K562 (cell line): ENCODE data around the gene PKD1. TPM values are rescaled to one million over a fixed set of nuclear protein-coding genes. Genes with fewer than 3 reads are reported as not detected.

Source experiments
- GABPB1 ChIP-seq: sonication (generic); formaldehyde crosslinking; IDR thresholded peaks from 2 replicates; pipeline ENCODE4 v1.8.0; 2022; ENCODE audit warnings: mild to moderate bottlenecking, missing genetic modification reagents
- JUN ChIP-seq, 2 experiments: sonication (generic) in 1 of 2; formaldehyde crosslinking in 1 of 2; IDR thresholded peaks; 2 replicates each; pipeline versions ENCODE4 v1.6.1 to v1.8.0; 2012 to 2022; ENCODE audit warnings: borderline replicate concordance in 2 of 2, mild to moderate bottlenecking in 2 of 2, improper control_type of control experiment in 1 of 2, low read depth in 1 of 2, low read length in 1 of 2, missing genetic modification reagents in 1 of 2
- polyA plus RNA-seq, 8 experiments: library from polyadenylated mRNA; depleted of rRNA in 4 of 8; stranded (reverse) in 5 of 8; unstranded in 3 of 8; fragments of >200 nt; fragmentation: Nextera tagmentation in 2 of 8; fragmentation: Illumina TruSeq in 1 of 8; extraction: Ambion mirVana in 2 of 8; extraction: Trizol in 1 of 8; gene quantifications; 2 replicates each; pipeline versions ENCODE4 v1.2.1 to v1.2.3, GENCODE V29; 2011 to 2014; ENCODE audit warnings: inconsistent platforms in 1 of 8, missing spikeins in 1 of 8
- total RNA-seq, 7 experiments: library from RNA; depleted of rRNA in 6 of 7; stranded (reverse); fragments of >200 nt in 6 of 7; fragmentation: Illumina TruSeq in 2 of 7; extraction: Trizol in 2 of 7; gene quantifications; 2 replicates each; pipeline versions ENCODE4 v1.2.1 to v1.2.3, GENCODE V29; 2011 to 2021; ENCODE audit warnings: low replicate concordance in 1 of 7
- TF ChIP-seq, protein P1 (sequence below): sonication (generic); formaldehyde crosslinking; IDR thresholded peaks from 2 replicates; pipeline ENCODE4 v1.8.0; 2022; ENCODE audit warnings: mild to moderate bottlenecking, missing genetic modification reagents
- TF ChIP-seq, protein P2 (sequence below): fragments of 250-450 bp; sonication (Bioruptor Pico); IDR thresholded peaks from 2 replicates; pipeline ENCODE4 v1.8.0; 2021; ENCODE audit warnings: mild to moderate bottlenecking, moderate library complexity
- TF ChIP-seq, protein P3 (sequence below): fragments of 200-800 bp; sonication (Bioruptor generic); IDR thresholded peaks from 2 replicates; pipeline ENCODE4 v1.6.1; 2017; ENCODE audit warnings: missing genetic modification characterization, missing compliant biosample characterization
- TF ChIP-seq, protein P4 (sequence below), 2 experiments: fragments of 450-650 bp in 1 of 2; sonication (generic) in 1 of 2; formaldehyde crosslinking in 1 of 2; IDR thresholded peaks; 2 replicates each; pipeline versions ENCODE4 v1.7.1 to v1.9.0; 2016 to 2022; ENCODE audit warnings: inconsistent platforms in 1 of 2, mild to moderate bottlenecking in 1 of 2, missing genetic modification reagents in 1 of 2

The PKD1 gene
- total and polyA plus RNA-seq, 9 of the 15 experiments (the other 6 are each of a cell fraction or from before 2014, with no cell fraction given), result 0.23 to 93.5 (median 12.6) TPM

DNA sequence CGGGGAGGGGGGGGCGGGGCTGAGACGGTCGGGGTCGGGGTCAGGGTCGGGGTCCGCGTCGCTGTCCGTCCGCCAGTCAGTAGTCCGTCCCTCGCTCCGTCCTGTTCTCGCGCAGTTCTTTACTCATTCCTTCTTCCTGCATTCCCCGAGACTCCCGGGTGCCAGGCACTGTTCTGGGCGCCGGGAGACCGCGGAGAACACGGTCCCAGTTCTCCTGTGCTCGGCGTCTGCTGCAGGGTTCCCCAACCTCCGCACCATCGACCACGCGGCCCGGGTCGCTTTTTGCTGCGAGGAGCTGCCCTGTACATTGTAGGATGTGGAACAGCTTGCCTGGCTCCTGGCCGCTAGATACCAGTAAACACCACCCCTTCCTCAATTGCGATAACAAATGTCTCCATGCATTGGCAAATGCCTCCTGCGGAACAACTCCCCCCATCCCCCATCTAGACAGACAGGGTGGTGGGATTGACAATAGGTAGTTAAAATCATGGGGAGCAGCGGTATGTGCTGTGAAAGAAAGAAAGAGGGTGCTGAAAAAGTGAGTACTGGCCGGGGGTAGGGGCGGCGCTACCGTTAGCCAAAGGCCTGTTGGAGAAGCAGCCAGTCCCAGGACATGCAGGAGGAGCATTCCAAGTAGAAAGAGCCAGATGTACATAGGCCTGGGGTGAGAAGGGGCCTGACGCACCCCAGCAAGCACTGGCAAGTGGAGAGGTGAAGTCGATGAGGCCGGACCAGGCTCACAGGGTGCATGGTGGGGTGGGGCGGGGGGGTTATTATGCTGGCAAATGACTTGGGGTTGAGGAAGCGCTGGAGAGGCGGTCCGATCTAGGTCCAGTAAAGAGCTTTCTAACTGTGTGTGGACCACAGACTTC, 20.5 kb upstream of the PKD1 start (continued):
- TF ChIP-seq, protein P1, sequence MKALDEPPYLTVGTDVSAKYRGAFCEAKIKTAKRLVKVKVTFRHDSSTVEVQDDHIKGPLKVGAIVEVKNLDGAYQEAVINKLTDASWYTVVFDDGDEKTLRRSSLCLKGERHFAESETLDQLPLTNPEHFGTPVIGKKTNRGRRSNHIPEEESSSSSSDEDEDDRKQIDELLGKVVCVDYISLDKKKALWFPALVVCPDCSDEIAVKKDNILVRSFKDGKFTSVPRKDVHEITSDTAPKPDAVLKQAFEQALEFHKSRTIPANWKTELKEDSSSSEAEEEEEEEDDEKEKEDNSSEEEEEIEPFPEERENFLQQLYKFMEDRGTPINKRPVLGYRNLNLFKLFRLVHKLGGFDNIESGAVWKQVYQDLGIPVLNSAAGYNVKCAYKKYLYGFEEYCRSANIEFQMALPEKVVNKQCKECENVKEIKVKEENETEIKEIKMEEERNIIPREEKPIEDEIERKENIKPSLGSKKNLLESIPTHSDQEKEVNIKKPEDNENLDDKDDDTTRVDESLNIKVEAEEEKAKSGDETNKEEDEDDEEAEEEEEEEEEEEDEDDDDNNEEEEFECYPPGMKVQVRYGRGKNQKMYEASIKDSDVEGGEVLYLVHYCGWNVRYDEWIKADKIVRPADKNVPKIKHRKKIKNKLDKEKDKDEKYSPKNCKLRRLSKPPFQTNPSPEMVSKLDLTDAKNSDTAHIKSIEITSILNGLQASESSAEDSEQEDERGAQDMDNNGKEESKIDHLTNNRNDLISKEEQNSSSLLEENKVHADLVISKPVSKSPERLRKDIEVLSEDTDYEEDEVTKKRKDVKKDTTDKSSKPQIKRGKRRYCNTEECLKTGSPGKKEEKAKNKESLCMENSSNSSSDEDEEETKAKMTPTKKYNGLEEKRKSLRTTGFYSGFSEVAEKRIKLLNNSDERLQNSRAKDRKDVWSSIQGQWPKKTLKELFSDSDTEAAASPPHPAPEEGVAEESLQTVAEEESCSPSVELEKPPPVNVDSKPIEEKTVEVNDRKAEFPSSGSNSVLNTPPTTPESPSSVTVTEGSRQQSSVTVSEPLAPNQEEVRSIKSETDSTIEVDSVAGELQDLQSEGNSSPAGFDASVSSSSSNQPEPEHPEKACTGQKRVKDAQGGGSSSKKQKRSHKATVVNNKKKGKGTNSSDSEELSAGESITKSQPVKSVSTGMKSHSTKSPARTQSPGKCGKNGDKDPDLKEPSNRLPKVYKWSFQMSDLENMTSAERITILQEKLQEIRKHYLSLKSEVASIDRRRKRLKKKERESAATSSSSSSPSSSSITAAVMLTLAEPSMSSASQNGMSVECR (CRISPR knock-in tag), result peak; percentile 59; the same call in 1 of the 2 replicates
- TF ChIP-seq, protein P2, sequence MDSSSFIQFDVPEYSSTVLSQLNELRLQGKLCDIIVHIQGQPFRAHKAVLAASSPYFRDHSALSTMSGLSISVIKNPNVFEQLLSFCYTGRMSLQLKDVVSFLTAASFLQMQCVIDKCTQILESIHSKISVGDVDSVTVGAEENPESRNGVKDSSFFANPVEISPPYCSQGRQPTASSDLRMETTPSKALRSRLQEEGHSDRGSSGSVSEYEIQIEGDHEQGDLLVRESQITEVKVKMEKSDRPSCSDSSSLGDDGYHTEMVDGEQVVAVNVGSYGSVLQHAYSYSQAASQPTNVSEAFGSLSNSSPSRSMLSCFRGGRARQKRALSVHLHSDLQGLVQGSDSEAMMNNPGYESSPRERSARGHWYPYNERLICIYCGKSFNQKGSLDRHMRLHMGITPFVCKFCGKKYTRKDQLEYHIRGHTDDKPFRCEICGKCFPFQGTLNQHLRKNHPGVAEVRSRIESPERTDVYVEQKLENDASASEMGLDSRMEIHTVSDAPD, result no peak
- no peak for TF ChIP-seq GABPB1 (CRISPR knock-in tag)
- TF ChIP-seq, protein P3, sequence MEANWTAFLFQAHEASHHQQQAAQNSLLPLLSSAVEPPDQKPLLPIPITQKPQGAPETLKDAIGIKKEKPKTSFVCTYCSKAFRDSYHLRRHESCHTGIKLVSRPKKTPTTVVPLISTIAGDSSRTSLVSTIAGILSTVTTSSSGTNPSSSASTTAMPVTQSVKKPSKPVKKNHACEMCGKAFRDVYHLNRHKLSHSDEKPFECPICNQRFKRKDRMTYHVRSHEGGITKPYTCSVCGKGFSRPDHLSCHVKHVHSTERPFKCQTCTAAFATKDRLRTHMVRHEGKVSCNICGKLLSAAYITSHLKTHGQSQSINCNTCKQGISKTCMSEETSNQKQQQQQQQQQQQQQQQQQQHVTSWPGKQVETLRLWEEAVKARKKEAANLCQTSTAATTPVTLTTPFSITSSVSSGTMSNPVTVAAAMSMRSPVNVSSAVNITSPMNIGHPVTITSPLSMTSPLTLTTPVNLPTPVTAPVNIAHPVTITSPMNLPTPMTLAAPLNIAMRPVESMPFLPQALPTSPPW, result peak; percentile 50
- no peak for TF ChIP-seq JUN (IDR thresholded peaks at IDR 0.05; ENCODE audit: borderline replicate concordance, low read depth, low read length)
- 0 out of 2 replicates have a peak, but pooled peaks have one; percentile 28 for TF ChIP-seq JUN (CRISPR knock-in tag; IDR thresholded peaks at IDR 0.05; ENCODE audit: borderline replicate concordance)
- TF ChIP-seq, protein P4, sequence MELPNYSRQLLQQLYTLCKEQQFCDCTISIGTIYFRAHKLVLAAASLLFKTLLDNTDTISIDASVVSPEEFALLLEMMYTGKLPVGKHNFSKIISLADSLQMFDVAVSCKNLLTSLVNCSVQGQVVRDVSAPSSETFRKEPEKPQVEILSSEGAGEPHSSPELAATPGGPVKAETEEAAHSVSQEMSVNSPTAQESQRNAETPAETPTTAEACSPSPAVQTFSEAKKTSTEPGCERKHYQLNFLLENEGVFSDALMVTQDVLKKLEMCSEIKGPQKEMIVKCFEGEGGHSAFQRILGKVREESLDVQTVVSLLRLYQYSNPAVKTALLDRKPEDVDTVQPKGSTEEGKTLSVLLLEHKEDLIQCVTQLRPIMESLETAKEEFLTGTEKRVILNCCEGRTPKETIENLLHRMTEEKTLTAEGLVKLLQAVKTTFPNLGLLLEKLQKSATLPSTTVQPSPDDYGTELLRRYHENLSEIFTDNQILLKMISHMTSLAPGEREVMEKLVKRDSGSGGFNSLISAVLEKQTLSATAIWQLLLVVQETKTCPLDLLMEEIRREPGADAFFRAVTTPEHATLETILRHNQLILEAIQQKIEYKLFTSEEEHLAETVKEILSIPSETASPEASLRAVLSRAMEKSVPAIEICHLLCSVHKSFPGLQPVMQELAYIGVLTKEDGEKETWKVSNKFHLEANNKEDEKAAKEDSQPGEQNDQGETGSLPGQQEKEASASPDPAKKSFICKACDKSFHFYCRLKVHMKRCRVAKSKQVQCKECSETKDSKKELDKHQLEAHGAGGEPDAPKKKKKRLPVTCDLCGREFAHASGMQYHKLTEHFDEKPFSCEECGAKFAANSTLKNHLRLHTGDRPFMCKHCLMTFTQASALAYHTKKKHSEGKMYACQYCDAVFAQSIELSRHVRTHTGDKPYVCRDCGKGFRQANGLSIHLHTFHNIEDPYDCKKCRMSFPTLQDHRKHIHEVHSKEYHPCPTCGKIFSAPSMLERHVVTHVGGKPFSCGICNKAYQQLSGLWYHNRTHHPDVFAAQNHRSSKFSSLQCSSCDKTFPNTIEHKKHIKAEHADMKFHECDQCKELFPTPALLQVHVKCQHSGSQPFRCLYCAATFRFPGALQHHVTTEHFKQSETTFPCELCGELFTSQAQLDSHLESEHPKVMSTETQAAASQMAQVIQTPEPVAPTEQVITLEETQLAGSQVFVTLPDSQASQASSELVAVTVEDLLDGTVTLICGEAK (IDR thresholded peaks at IDR 0.05), result peak; percentile 45
- TF ChIP-seq, protein P4 (CRISPR knock-in tag; IDR thresholded peaks at IDR 0.05), result no peak
